ENCODE results near the gene RBM19. TPM values are rescaled to one million over a fixed set of nuclear protein-coding genes. Genes with fewer than 3 reads are reported as not detected.

Gene RBM19
- total RNA-seq, 1 donor from 2014 or later = 31.1 TPM

- no peaks in the 10 kb centered on the region for H3K4me1 Mint-ChIP-seq (ENCODE audit: unreplicated experiment)
- no peak overlapping the region for H3K27ac Mint-ChIP-seq (ENCODE audit: unreplicated experiment)
- H3K9me3 Mint-ChIP-seq (ENCODE audit: unreplicated experiment) = no peaks in the 10 kb centered on the region
- DNase-seq (ENCODE audit: extremely low spot score, unreplicated experiment) = no peak
- H3K4me3 Mint-ChIP-seq (ENCODE audit: unreplicated experiment) = no peak overlapping the region
- no peaks in the 10 kb centered on the region for H3K36me3 Mint-ChIP-seq (ENCODE audit: unreplicated experiment)
- TF ChIP-seq, protein P1, sequence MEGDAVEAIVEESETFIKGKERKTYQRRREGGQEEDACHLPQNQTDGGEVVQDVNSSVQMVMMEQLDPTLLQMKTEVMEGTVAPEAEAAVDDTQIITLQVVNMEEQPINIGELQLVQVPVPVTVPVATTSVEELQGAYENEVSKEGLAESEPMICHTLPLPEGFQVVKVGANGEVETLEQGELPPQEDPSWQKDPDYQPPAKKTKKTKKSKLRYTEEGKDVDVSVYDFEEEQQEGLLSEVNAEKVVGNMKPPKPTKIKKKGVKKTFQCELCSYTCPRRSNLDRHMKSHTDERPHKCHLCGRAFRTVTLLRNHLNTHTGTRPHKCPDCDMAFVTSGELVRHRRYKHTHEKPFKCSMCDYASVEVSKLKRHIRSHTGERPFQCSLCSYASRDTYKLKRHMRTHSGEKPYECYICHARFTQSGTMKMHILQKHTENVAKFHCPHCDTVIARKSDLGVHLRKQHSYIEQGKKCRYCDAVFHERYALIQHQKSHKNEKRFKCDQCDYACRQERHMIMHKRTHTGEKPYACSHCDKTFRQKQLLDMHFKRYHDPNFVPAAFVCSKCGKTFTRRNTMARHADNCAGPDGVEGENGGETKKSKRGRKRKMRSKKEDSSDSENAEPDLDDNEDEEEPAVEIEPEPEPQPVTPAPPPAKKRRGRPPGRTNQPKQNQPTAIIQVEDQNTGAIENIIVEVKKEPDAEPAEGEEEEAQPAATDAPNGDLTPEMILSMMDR (IDR thresholded peaks at IDR 0.05) = no peak
- peaks cover 14% of the 10 kb centered on the region for H3K27me3 Mint-ChIP-seq (ENCODE audit: unreplicated experiment)
Observed at GRCh38 chr12:113987261-113988063, 21.3 kb upstream of the RBM19 start.

- H3K9me3 Mint-ChIP-seq (ENCODE audit: unreplicated experiment) = no peaks in the 10 kb centered on the region
- TF ChIP-seq, protein P1 (IDR thresholded peaks at IDR 0.05) = no peak
- no peak overlapping the region for H3K4me3 Mint-ChIP-seq (ENCODE audit: unreplicated experiment)
- peaks cover 12% of the 10 kb centered on the region for H3K27me3 Mint-ChIP-seq (ENCODE audit: unreplicated experiment)
- H3K27ac Mint-ChIP-seq (ENCODE audit: unreplicated experiment) = no peak overlapping the region
- H3K36me3 Mint-ChIP-seq (ENCODE audit: unreplicated experiment) = no peaks in the 10 kb centered on the region
- DNase-seq (ENCODE audit: extremely low spot score, unreplicated experiment) = no peak
- H3K4me1 Mint-ChIP-seq (ENCODE audit: unreplicated experiment) = no peaks in the 10 kb centered on the region
Observed at GRCh38 chr12:113984464-113984863, 18.3 kb upstream of the RBM19 start.

DNA sequence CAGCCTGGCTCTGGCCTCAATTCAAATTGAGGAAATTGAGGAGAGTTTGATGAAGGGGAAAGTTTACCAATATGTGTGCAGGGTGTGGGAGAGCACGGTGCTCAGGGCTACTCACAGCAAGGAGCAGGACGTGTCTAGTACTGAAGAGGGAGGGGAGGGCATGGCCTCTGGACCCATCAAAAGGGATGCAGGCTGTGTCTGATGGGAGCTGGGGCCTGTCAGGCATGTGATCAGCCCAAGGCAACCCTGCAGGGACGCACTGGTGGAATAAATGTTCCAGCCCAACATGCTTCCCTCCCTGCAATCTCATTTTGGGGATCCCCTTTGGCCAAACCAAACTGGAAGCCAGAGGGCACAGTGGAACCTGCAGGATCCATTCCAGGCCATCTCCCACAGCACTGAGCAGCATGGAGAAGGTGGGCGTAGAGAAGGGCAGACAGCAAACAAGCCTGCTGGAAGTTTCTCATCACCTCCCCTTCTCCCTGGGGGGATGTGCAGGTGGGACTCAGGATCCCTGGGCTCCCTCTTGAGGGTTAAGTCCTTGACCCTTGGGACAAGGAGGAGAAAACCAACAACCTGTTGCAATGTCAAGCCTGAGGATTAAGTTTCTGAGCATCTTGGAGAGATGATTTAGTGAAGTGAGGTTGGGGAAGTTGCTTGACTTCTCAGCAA lies 17.8 kb upstream of the RBM19 start:
- Mint-ChIP-seq H3K4me1 (ENCODE audit: unreplicated experiment) (no peaks in the 10 kb centered on the region), H3K27ac (ENCODE audit: unreplicated experiment) (no peak overlapping the region), H3K4me3 (ENCODE audit: unreplicated experiment) (no peak overlapping the region), H3K9me3 (ENCODE audit: unreplicated experiment) (no peaks in the 10 kb centered on the region), H3K36me3 (ENCODE audit: unreplicated experiment) (no peaks in the 10 kb centered on the region), H3K27me3 (ENCODE audit: unreplicated experiment) (peaks cover 10% of the 10 kb centered on the region)
- DNase-seq (ENCODE audit: extremely low spot score, unreplicated experiment) = no peak
- TF ChIP-seq, protein P1 (IDR thresholded peaks at IDR 0.05) = no peak

- no peak overlapping the region for H3K4me3 Mint-ChIP-seq (ENCODE audit: unreplicated experiment)
- H3K9me3 Mint-ChIP-seq (ENCODE audit: unreplicated experiment) = no peaks in the 10 kb centered on the region
- no peak for DNase-seq (ENCODE audit: extremely low spot score, unreplicated experiment)
- peaks cover 11% of the 10 kb centered on the region for H3K27me3 Mint-ChIP-seq (ENCODE audit: unreplicated experiment)
- H3K4me1 Mint-ChIP-seq (ENCODE audit: unreplicated experiment) = no peaks in the 10 kb centered on the region
- TF ChIP-seq, protein P1 (IDR thresholded peaks at IDR 0.05) = no peak
- H3K27ac Mint-ChIP-seq (ENCODE audit: unreplicated experiment) = no peak overlapping the region
- H3K36me3 Mint-ChIP-seq (ENCODE audit: unreplicated experiment) = no peaks in the 10 kb centered on the region
Observed at GRCh38 chr12:113983265-113983664, 17.1 kb upstream of the RBM19 start.

DNA sequence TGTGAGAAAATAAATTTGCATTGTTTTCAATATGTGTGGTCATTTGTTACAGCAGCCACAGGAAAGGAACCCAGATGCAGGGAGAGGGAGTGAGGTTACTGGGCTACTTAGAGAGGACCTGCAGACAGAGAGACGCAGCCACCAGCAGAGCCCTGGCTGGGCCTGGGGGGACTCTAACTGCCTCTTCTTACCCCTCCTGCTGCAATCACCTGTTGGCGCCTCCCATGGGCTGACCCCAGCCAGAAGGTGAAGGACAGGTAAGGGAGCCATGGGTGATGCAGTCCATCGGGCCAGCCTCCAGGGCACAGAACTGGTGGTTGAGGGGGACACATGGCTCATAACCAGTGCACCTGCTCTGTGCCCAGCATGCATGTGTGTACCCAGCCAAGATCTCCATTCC lies 15.8 kb upstream of the RBM19 start:
- TF ChIP-seq, protein P1 (IDR thresholded peaks at IDR 0.05) = no peak
- no peaks in the 10 kb centered on the region for H3K9me3 Mint-ChIP-seq (ENCODE audit: unreplicated experiment)
- no peak overlapping the region for H3K4me3 Mint-ChIP-seq (ENCODE audit: unreplicated experiment)
- H3K36me3 Mint-ChIP-seq (ENCODE audit: unreplicated experiment) = no peaks in the 10 kb centered on the region
- H3K4me1 Mint-ChIP-seq (ENCODE audit: unreplicated experiment) = no peaks in the 10 kb centered on the region
- H3K27me3 Mint-ChIP-seq (ENCODE audit: unreplicated experiment) = peaks cover 11% of the 10 kb centered on the region
- H3K27ac Mint-ChIP-seq (ENCODE audit: unreplicated experiment) = no peak overlapping the region
- DNase-seq (ENCODE audit: extremely low spot score, unreplicated experiment) = no peak

Data from osteocyte (in vitro differentiated cells).